Eye (tissue), 1 donor: ENCODE results near the gene IL1RAPL2.
"Not testable (repeated sequence)": the region's sequence is repeated elsewhere in the genome, so short reads cannot be mapped to it uniquely, and the experiment has no call there.

Experiments used
- DNase-seq: peaks from one replicate; pipeline ENCODE4 v3.0.0-alpha.2; 2015

IL1RAPL2 gene

DNA sequence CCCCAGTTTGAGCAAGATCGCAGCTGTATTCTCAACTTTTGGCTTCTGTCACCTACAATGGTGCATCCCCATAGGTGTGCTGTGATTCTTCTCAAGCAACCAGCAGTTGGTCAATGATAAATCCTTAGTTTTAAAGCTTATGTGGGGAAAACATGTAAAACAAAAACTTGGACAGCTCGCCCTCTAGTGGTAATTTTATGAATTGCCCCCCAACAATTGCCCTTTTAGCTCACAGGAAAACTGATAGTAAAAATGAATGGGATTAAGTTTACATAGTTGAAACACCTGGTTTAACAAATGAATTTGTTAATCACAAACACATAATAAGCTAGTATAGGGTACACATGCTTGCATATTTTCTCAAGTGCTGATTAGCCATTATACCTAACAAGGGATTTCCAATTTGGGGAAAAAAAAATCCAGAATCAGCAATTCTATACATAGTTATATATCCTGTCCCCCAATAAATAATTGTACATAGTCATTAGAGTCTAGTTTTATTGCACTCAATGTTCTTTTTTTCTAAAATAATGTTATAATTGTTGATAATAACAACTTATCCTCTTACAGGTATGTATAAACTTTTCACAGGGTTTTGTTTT lies 624.4 kb downstream of the IL1RAPL2 start:
- DNase-seq = peak; percentile 81

DNA sequence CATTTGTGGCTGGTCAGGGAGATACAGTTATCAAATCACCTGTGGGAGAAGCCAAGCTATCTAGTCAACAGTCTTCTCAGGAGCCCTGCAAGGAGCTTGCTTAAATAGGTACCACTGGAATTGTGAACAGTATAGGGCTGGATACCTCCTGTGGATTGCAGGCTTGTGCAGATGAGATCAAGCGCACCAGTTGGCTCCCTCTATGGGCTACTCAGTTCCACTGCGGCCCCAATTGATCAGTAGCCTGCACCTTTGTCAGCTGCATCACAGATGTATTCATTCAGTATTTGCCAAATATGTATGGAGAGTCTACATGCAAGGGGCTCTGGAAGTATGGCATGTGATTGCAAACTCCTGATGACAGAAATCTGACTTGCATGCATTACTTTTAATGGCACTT lies 625.9 kb downstream of the IL1RAPL2 start:
- DNase-seq = peak; percentile 21

DNA sequence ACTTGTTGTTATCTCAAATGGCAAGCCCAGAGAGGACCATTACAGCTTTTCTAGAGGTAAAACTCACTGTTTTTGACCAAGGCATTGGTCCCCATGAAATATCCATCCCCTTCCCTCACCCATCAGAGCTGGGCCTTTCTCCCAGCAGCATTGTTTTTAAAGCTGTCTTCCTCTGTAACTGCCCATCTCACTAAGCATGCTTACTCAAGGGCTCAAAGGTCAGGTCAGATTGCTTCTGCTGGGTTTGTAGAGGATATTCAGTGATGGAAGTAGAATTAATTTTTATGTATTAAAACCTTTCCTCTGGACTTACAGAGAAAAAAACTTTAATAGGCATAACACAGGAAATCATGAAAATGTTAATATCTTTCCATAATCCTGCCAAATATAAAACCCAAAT lies 643.4 kb downstream of the IL1RAPL2 start:
- no peak for DNase-seq

DNA sequence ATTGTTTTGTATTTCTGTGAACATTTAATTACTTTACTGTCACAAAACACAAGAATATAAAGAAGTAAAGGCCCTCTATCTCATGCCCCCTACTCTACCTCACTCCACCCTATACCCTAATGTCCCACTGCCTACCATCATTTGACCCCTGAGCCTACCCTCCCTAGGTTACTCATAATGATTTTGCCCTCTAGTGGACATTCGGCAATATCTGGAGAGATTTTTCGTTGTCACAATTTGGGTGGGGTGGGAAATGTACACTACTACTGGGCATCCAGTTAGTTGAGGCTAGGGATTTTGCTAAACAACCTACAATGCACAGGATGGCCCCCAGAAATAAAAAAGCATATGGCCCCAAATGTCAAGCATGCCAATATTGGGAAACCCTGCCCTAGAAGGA lies 644.3 kb downstream of the IL1RAPL2 start:
- no peak for DNase-seq

DNA sequence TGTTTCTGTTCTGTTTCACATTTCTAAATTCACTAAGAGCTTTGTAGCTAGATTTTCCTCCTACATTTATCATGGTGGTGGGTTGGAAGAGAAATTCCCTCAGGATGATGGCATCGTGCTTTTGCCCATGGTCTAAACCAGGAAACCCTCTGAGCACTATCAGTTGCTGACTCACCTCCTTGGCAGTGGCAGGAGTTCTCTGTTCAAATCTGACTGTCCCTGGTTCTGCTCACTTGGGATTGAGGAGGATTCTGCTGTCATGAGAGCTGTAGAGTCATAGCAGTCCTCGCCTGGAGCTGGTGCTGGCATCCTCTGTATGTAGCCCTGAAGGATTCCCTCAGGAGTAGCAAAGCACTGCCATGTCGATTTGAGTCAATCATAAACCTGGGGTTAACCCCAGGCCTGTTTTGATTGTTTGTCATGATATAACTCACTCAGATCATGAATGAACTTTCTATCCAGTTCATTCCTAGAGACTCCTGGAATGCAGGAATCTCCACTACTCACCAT lies 645.1 kb downstream of the IL1RAPL2 start:
- DNase-seq = no peak

DNA sequence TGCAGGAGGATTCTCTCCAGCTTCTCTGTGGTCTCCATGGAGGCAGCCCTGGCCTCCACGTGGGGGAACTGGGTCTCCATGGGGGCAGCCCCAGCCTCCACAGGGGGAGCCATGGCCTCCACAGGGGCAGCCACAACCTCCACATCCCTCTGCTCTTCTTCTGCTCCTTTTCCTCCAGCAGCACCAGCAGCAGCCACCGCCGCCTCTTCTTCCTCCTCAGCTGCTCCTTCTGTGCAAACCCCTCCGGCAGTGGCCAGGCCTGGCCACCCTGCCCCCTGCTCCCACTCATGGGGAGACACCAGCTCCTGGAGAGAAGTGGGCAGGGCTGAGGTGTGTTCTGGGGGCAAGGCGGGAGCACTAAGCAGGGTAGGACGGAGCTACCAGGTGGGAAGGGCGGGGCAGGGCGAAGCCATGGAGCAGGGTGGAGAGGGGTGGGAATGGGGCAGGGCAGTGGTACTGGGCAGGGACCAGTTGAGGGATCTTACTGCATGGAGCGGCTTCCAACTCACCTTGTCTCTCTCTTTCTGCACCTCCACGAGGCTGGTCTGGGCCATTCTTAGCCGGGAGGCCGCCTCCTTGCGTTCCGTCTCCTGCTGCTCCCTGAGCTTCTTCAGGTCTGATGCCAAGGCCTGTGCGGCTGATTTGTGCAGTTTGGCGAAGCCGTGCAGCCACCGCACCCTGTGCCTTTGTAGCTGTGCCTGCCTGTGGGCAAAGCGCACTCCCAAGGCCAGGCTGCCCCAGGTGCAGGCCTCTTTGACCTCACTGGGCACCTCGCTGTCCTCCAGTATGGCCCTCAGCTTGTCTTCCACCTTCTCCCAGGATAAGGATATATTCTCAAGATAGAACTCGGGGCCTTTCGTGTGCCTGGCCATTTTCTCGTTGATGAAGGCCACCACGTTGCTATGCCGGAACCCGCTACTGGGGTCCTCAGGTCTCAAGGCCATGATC lies 653.7 kb downstream of the IL1RAPL2 start:
- no peak for DNase-seq

DNA sequence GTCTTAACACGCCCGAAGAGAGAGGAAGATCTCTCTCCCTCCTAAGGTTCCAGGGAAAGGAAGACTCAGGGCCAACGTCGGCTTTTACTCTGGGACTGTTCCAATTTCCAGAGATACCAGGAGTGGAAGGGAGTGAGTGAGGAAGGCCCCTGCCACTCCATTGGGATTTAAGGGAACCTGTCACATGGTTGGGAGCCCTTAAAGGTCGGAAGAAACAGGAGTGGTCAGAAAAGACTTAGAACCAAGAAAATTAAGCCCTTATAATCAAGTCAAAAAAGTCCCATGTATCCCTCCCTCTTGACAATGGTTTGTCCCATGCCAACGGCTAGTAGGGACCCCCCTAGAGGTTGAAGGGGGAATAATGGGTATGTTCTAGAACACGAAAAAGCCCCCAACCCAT lies 654.6 kb downstream of the IL1RAPL2 start, which contains the start of gene TEX13A:
Gene TEX13A (minus strand): TSS at position 59 of the 400 bp plus-strand sequence. CDS start 297 bp downstream, outside the sequence.
- DNase-seq = no peak

DNA sequence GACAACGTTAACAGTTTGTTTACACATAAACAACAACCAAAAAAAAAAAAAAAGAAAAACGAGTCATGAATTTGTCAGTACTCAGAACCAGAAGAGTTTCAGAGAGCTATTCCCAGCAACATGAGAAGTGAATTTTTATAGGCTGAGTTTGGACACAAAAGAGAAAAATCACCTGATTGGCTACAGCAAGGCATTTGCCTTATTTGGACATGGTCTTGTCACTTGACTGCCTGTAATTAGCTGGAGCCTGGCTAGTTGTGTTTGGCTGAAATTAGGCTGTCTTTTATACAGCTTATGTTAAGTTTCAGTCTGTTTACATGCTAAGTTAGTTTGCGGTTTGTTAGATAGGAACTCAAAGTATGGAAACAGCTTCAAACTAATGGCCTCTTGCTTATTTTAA lies 655.4 kb downstream of the IL1RAPL2 start:
- no peak for DNase-seq

DNA sequence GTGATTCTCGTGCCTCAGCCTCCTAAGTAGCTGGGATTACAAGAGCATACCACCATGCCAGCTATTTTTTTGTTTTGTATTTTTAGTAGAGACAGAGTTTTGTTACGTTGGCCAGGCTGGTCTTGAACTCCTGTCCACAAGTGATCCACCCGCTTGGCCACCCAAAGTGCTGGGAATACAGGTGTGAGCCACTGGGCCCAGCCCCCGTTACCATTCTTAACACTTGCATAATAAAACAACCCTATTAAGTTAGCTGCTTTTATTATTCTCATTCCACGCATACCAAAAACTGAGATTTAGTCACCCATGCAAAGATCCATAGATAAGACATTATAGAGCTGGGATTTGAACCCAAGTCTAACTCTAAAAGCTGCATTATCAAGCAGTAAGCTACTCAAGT lies 660.5 kb downstream of the IL1RAPL2 start:
- DNase-seq = no peak

DNA sequence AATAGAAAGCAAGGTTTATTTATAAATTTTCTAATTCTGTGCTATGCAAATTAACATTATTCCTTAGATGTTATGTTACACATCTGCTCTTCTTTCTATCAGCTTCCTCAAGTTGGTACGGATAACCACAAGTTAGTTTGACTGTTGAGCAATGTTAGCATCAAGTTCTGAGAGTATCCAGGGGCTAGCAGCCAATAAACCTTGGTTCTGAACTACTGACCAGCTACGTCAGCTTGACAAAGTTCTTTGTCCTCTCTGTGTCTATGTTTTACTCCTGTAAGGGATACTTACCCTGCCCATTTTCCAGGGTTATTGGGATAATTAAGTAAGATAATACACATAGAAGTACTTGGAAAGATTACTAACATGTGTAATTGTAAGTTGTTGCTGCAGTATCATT lies 662.6 kb downstream of the IL1RAPL2 start:
- no peak for DNase-seq

DNA sequence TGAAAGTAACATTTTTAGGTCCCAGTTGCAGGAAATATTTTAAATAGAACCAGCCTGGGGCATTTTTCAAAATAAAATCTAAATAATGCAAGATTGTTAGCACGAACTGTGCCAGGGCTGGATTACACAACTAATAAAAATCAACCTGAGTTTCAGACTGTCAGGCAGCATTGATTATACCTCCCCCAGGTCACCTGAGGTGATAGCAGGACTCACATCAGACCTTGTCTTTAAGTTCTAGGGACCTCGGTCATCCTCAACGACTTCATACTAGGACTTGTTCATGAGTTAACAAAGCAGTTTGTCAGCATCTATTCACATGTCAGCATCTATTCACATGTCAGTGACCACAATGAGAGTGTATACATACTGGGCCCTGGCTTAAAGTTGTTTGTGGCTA lies 663.1 kb downstream of the IL1RAPL2 start:
- no peak for DNase-seq

DNA sequence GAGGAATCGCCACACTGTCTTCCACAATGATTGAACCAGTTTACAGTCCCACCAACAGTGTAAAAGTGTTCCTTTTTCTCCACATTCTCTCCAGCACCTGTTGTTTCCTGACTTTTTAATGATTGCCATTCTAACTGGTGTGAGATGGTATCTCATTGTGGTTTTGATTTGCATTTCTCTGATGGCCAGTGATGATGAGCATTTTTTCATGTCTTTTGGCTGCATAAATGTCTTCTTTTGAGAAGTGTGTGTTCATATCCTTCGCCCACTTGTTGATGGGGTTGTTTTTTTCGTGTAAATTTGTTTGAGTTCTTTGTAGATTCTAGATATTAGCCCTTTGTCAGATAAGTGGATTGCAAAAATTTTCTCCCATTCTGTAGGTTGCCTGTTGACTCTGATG lies 671.4 kb downstream of the IL1RAPL2 start:
- DNase-seq = not testable (repeated sequence)

DNA sequence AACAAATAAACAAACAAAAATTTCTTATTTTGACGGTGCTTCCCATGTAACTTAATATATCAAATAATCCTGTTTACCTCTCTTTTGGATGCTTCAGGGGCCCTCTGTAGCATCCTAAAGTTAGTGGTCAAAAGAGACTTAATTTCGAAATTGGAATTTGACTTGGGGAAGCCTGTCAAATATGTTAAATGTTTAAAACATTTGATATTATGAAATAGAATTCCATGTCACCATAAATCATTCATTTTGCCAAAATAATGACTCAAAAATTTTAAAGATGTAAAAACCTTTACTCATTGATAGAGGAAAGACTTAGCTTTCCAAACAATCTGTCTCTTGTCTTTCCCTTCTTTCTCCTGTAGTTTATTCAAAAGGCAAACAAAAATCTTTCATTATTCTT lies 675.1 kb downstream of the IL1RAPL2 start:
- no peak for DNase-seq

DNA sequence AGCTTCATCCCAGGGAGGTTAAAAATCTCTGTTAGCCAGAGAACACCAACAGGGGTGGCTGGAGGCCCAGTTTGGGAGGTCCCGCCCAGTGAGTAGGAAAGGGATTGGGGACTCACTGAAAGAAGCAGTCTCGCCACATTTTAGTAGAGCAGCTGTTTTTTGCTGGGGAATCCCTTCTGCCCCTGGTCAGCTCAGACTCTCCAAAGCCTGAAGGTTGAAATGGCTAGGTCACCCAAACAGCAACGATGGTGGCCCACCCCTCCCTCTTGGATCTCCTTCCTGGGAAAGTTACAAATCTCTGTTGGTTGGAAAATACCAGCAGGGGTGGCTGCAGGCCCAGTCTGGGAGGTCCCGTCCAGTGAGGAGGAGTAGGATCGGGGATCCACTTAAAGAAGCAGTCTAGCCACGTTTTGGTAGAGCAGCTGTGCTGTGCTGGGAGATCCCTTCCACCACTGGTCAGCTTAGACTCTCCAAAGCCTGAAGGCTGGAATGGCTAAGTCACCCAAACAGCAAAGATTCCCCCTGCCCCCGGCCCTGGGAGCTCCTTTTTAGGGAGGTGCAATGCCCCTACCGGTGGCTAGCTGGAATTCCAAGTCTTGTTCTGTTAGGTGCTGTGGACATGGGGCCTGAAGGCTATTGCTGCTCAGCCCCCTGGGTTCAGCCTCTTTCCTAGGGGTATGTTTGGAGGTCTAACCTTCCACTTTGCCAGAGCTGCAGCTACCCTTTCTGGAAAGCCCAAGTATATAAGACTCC lies 694.5 kb downstream of the IL1RAPL2 start:
- DNase-seq = no peak

DNA sequence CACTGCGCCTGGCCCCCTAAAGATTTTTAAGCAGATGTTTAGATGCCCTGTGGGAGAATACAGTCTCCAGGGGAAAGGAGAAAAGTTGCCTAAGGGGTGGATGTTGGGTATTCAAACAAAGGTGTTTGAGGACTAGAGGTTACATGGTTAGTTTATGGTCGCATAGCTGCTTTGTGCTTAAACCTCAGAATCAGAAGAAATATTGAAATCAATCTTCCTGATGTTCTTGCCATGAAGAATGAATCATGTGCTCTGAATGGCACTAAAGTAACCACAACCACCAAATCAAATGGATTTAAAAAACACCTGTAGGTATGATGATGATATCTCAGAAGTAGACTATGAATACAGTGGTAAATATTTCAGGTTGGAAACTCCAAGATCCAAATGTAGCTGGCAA lies 697.2 kb downstream of the IL1RAPL2 start:
- no peak for DNase-seq

DNA sequence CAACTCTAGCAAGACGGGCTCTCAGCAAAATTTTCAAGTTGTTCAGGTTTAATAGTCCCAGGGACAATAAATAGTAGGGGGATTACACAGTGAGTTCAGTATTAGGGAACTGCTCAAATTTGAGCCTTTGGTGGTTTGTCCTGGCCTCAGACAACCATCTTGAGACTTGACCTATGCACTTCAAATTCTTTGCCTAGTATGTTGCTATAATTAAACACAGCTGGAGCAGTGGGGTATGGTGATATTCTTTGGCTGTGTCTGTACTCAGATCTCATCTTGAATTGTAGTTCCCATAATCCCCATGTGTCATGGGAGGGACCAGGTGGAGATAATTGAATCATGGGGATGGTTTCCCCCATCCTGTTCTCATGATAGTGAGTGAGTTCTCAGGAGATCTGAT lies 697.8 kb downstream of the IL1RAPL2 start:
- no peak for DNase-seq

DNA sequence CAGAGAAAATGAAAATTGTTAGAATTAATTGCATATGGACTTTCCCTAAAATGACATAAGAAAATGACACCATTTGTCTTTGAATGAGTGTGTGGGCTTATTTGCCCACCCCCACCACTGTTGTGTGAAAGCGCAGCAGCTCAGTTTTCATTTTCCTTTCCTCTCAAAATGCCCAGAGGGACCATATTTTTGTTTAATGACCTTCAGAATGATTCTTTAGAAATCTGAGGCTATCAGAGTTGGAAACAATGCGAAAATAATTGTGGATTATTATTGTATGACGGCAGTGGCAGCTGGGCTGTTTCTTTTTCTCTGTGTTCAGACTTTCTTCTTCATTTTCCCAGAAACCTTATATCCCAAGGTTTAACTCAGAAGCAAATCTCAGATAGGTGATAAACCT lies 699.1 kb downstream of the IL1RAPL2 start:
- DNase-seq = peak; percentile 13

DNA sequence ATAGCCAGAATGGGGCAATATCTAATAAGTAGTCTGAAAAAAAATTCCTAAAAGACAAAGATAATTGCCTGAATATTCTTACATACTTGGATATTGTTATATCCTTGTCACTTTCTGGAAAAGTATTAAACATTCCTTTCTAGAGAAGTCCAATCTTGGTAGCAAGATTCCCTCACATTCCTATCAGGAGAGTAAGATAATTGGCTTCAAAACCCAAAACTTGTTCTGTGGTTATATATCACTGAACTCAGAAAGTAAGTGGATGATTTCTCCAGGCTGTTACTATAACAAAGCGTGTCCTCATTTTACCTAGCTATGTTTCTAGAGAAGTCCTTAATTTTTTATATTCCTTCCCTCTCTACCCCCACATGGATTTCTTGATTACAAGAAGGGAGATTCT lies 700.5 kb downstream of the IL1RAPL2 start:
- DNase-seq = no peak

DNA sequence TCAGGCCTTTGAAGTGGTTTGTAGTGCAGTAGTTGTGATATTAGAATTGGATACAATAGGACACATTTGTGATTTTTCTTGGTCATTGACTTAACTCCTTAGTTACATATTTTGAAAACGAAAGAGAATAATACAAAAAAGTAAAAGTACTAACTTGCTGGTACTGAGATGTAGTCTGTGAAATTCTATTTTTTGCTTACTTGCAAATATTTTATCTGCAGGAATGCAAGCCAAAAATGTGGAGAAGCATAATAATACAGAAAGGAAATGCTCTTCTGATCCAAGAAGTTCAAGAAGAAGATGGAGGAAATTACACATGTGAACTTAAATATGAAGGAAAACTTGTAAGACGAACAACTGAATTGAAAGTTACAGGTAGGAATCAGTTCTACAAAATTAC lies 701.2 kb downstream of the IL1RAPL2 start:
- no peak for DNase-seq

DNA sequence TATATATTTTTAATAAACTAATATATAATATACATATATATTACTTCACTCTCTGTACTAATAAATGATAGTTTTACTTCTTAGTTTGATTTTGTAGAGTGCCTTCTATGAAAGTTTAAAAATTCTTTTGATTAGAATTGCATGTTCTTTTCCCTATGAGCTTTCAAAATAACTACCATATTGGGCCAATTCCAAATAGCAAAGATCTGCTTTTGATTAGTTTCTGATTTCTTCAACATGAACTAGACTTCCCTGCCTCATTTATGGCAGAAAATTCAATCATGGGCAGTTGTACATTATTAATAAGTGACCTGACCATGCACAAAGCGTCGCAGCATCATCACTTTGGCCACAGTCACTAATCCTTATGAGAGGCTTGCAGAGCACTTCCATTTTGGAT lies 703.4 kb downstream of the IL1RAPL2 start:
- DNase-seq = no peak

DNA sequence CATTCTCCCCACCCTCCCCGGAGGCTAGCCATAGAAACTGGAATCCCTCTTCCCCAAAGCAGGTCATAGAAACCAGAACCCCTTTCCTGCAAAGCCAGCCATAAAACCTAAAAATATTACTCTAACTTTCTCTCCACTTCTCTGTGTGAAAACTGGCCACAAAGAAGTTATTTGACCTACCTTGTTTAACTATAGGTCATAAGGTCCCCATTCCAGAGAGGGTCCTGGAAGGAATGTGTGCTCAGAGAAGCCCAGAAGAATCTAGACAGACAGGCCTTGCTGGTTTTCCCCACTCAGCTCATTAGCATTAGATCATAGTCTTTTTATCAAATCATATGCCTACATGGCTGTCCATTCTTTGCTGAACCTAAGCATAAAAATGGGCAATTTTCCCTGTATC lies 707.3 kb downstream of the IL1RAPL2 start:
- DNase-seq = no peak

DNA sequence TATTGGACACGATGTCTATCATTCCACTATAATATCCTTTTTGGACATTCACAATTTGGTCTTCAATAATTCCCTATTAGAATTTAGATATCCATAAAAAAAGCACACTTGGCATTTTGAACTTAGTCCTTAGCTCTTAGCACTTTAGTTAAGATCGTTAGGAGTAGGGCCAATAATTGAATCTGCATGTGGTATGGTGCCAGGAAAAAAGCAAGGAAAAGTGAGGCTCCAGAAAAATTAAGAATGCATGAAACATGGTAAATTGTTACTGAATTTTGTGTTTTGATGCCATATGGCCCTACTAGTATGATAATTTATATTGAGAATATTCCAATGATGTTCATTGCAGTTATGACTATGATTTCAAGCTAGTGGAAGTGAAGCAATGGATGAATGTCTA lies 708.1 kb downstream of the IL1RAPL2 start:
- no peak for DNase-seq

DNA sequence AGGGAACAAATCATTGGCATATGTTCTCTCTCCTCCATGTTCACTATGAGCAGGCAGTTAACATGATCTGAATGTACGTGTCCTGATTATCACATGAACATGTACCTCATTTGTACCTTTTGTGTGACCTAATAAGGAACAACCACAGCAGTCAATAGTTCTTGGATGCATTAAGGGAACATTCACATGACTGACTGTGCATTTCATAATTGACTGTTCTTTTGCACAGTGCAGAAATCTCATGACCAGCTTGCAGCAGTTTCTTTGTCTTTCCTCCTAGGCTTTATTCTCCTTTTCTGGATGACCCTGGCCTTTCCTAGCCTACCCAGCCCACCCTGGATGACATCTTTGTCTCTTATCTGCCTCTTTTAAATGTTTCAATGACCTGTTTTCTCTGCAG lies 711.1 kb downstream of the IL1RAPL2 start:
- no peak for DNase-seq
